NCI-H2227 (cell line): ENCODE results near the gene RABL2B.
"Not testable (repeated sequence)": the region's sequence is repeated elsewhere in the genome, so short reads cannot be mapped to it uniquely, and the experiment has no call there.

Source experiments
- DNase-seq: peaks from one replicate; lab custom pipeline; 2025; ENCODE audit not compliant: unreplicated experiment; lab: John Stamatoyannopoulos, UW

RABL2B gene

DNA sequence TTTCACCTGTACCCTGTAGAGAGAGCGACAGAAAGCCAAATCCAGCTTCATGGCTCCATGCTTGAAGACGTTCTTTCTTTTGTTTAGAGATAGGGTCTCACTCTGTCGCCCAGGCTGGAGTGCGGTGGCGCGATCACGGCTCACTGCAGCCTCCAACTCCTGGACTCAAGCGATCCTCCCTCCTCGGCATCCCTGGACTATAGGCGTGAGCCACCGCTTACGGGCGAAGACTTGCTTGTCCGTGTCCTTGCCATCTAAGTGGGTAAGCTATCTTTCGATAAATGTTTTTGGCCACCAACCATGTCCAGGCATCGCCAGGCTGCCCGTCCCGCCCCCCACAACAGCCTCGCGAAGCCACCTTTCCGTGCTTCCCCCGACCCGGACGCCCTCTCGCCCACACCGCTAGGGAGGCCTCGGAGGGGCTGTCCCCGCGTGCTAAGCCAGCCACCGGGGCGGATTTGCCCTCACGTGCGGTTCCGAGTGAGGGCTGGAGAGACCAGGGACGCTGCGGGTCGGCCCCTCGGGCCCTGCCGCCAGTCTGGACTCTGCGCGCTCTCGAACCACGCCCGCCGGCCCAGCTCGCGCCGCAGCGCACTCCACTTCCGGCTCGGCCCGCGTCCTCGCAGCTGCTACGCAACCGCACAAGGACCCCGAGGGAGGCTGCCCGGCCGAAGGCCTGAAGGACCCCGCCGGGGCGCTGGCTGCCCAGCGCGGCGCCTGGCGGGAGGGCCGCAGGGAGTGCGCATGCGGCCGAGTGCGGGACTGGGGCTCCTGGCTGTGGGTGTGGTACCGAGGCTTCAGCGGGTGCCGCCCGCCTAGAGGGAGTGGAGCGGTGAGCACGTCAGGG is at the start of gene RABL2B:
RABL2B (minus strand) TSS at position 604 of the 847 bp plus-strand sequence. CDS start 1,342 bp downstream, outside the sequence.
- DNase-seq = peak; percentile 90

DNA sequence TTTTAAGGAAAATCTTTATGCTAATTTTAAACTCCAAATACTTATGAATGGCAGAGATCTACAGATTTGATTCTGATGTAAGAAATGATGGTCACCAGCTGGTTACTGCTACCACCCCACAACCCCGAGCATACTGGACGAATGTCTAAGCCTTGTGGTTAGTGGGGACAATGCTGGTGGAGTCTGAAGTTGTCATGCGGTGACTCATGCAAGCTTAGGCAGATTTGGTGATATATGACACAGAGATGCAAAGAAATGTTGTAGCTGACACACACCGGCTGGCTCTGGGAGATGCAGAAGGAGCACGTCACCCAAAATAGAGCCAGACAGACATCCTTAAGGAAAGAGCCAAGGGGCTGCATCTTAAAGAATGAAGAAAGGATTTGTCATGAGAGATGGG is 3.5 kb upstream of the RABL2B start:
- DNase-seq = not testable (repeated sequence)

DNA sequence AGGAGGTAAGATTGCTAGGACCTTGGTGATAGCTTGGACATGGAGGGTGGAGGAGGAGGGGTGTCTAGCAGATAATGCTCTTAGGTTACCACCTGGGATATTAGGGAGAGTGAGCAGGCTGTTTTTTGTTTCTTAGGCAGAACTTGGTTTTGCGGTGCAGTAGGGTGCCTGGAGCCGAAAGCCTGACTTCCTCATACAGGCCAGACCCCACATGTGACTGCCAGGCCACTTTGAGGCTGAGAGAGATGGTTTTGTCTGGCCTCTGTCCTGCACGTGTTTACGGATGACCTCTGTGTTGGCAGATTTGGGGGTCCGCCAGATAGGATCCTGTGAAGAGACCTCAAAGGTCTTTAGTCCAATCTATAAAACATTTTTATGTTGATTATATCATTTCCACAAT is 1.9 kb upstream of the RABL2B start:
- not testable (repeated sequence) for DNase-seq

DNA sequence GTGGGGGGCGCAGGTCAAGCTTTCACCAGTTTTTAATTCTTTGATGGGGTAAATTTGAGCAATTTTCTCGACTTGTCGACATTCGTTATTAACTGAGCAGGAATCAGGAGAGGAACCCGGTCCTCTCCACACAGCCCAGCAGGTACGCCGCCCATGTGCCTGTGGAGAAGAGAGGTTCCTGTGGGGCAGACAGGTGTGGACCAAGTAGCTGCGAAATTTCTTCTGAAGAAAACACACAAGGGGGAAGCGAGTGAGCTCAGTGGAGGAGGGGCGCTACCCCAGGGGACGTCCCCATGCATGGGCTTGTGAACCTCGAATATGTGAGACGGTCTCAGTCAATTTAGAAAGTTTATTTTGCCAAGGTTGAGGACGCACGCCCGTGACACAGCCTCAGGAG is 442 bp upstream of the RABL2B start:
- DNase-seq = not testable (repeated sequence)

DNA sequence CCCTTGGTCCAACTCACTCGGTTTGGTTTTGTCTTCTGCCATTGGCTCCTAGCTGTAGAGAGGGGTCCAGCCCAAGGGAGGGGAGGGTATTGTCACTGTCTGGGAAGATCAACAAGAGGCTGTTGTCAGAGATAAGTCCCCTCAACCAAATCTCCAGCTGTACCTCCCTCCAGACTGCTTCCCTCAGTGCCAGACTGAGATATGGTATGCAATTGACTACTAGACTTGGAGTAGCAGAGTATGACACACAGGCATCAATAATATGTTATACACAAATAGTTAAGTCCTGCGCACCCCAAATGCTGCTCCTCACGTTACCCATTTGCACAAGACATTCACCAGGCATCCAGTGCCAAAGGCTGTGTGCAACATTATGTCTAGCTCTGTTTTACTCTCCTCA is 1.2 kb downstream of the RABL2B start:
- not testable (repeated sequence) for DNase-seq

DNA sequence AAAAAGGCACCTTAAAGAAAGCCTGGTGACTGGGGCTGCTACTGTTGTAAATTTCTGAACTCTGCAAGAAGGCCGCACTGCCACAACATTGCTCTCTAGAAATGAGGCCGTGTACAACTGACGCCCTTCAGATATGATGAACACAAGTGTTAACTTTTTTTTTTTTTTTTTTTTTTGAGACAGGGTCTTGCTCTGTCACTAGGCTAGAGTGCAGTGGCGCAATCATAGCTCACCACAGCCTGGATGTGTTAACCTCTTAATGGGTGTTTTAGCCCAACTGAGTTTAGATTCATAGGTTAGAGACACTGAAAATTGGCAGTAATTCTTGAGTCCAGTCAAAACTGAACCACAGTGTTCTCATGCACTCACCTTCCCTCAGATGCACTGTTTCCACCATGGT is 3.2 kb downstream of the RABL2B start:
- not testable (repeated sequence) for DNase-seq

DNA sequence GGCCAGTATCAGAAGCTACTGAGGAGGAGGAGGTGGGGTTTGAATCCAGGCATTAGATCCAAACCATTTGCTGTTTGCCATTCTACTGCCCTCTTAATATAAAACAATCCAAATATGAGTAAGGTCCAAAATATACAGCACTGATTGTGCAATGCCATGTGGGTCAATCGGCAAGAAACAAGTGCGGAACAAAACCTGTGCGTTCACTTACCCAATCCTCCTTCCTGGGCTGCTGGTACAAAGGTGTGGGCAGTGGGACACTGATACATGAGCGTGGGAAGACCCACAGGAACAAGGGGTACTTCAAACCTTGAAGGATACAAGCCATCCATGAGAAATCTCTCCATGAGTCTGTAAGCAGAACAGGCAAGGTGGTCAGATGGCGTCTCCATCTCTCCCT is 5.8 kb downstream of the RABL2B start:
- not testable (repeated sequence) for DNase-seq

DNA sequence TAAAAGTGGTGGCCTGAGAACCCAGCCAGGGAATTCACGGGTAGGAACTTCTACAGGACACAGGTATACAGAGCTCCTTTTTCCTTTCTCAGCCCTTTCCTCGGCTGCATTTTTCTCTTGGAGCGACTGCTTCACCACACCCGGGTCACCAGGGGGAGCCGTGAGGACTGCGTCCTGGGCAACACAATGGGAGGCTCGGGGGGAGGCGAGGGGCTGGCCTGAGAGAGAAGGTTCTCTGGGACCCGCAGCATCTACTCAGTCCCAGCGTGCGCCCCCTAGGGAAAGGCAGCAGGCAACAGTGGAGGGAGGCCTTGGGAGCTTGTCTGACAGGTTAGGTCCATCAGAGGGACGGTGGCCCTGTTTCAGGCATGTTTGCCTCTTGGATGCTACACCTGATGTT is 8.3 kb downstream of the RABL2B start:
- peak; percentile 59 for DNase-seq

DNA sequence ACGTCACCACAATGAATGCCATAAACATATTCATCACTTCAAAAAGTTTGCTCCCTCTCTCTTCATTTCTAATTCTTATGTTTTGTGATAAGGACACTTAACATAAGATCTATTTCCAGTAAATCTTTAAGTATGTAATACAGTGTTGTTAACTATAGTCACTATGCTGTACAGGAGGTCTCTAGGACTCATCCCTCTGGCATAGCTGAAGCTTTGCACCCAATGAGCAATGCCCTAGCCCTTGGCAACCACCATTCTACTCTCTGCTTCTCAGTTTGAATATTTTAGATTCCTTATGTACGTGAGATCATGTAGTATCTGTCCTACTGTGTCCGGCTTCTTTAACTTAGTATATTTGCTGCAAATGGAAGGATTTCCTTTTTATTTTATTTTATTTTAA is 19.1 kb downstream of the RABL2B start:
- DNase-seq = not testable (repeated sequence)

DNA sequence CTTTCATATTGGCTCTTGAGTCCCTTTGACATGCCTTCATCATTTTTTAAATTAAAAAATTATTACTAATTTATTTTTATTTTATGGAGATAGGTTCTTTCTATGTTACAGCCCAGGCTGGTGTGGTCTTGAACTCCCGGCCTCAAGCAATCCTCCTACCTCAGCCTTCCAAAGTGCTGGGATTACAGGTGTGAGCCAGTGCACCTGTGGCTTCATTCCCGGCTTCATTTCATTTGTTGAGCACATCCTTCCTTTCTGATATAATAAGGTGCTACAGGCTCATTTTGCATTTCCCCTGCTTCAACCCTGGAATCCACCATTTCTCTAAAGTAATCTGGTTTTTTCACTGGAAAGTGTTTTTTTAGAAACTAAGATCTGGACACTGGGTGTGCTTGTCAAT is 21.6 kb downstream of the RABL2B start:
- DNase-seq = not testable (repeated sequence)

DNA sequence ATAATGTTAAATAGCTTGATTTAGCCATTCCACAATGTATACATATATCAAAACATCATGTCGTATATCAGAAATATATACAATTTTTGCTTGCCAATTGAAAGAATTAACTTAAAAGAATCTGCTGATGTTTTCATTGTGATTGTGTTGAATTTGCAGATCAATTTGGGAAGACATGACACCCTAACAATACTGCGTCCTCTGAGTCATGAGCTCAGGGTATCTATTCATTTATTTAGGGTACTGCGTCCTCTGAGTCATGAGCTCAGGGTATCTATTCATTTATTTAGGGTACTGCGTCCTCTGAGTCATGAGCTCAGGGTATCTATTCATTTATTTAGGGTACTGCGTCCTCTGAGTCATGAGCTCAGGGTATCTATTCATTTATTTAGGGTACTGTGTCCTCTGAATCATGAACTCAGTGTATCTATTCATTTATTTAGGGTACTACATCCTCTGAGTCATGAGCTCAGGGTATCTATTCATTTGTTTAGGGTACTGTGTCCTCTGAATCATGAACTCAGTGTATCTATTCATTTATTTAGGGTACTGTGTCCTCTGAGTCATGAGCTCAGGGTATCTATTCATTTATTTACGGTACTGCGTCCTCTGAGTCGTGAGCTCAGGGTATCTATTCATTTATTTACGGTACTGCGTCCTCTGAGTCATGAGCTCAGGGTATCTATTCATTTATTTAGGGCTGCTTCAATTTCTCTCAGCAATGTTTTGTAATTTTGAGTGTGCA is 23.7 kb downstream of the RABL2B start:
- DNase-seq = not testable (repeated sequence)

DNA sequence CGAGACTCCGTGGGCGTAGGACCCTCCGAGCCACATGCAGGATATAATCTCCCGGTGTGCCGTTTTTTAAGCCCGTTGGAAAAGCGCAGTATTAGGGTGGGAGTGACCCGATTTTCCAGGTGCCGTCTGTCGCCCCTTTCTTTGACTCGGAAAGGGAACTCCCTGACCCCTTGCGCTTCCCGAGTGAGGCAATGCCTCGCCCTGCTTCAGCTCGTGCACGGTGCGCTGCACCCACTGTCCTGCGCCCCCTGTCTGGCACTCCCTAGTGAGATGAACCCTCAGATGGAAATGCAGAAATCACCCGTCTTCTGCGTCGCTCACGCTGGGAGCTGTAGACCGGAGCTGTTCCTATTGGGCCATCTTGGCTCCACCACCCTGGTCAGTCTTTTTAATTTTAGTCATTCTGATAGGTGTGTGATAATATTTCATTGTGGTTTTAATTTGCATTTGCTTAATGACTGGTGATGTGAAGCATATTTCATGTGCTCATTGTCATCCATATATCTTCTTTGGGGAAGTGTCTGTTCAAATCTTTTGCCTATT is 26.4 kb downstream of the RABL2B start:
- peak; percentile 6 for DNase-seq

DNA sequence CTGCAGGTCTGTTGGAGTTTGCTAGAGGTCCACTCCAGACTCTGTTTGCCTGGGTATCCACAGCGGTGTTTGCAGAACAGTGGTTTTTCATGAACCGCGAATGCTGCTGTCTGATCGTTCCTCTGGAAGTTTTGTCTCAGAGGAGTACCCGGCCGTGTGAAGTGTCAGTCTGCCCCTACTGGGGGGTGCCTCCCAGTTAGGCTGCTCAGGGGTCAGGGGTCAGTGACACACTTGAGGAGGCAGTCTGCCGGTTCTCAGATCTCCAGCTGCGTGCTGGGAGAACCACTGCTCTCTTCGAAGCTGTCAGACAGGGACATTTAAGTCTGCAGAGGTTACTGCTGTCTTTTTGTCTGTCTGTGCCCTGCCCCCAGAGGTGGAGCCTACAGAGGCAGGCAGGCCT is 27.0 kb downstream of the RABL2B start:
- DNase-seq = not testable (repeated sequence)

DNA sequence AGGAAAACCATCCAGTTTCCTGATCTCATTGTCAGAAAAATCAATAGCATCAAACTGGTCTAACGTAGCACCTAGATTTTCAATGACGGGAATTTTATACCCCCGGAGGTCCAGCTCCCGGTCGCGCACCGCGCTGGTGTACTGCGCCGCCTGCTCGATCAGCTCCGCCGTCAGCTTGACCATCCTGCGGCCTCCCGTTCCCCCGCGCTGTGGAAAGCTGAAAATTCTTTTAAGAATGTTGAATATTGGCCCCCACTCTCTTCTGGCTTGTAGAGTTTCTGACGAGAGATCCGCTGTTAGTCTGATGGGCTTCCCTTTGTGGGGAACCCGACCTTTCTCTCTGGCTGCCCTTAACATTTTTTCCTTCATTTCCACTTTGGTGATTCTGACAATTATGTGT is 28.2 kb downstream of the RABL2B start:
- not testable (repeated sequence) for DNase-seq

DNA sequence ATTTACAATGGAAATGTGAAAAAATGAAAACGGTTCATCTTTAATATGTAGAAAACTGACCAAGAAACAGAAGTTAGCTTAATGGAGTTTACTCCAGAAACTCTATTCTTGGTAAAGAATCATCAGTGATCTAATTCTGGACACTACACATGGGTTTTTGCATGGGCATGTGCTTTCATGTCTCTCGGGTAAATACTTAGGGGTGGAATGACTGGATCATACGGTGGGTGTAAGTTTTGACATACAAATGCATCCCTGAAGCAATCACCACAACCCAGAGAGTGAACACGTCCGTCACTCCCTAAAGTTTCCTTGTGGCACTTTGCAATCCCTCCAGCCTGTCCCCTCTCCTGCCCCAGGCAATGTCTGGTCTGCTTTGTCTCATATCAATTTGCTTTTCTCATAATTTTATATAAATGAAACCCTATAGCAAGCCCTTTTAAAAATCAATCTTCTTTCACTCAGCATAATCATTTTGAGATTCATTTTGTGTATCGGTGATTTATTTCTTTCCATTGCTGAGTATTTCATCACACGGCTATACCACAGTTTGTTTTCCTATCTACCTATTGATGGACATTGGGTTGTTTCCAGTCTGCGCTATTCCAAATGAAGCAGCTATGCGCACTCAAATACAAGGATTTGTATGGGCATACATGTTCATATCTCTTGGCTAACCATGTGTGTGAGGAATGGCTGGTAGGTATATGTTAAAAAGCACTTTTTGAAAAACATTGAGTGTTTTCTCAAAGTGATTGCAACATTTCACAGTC is 33.9 kb downstream of the RABL2B start:
- DNase-seq = not testable (repeated sequence)

DNA sequence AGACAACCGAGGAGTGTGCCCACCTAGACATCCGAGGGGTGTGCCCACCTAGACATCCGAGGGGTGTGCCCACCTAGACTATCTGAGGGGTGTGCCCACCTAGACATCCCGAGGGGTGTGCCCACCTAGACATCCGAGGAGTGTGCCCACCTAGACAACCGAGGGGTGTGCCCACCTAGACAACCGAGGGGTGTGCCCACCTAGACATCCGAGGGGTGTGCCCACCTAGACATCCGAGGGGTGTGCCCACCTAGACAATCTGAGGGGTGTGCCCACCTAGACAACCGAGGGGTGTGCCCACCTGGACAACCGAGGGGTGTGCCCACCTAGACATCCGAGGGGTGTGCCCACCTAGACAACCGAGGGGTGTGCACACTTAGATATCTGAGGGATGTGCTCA is 34.8 kb downstream of the RABL2B start:
- DNase-seq = not testable (repeated sequence)

DNA sequence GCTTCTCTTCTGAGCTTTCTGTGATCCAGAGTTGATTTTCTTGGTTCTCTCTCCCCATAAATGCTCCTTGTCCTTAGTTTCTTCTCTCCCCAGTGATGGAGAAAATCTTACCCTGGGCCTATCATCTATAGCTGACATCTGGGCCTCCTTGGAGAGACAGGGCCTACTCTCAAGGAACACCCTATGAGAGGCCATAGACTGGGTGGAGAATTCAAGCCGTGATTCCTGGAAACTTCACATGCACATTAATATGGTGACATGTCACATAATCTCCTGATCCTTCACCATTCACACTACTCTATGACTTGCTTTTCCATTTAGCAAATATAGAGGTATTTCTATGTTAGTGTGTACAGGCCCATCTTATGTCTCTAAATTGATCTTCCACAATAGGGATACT is 35.9 kb downstream of the RABL2B start:
- DNase-seq = not testable (repeated sequence)

DNA sequence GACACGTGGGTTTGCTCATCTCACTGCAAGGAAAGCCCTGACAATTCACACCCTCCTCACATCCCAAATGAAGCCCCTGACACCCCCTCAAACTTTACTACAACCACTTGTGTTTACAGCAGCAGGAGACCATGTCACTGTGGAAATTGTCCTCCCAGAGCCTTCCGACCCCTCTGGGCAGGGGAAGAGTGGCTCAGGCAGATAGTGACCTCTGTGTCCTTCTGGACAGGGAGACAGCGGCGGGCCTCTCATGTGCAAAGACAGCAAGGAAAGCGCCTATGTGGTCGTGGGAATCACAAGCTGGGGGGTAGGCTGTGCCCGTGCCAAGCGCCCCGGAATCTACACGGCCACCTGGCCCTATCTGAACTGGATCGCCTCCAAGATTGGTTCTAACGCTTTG is 39.0 kb downstream of the RABL2B start:
- DNase-seq = not testable (repeated sequence)

DNA sequence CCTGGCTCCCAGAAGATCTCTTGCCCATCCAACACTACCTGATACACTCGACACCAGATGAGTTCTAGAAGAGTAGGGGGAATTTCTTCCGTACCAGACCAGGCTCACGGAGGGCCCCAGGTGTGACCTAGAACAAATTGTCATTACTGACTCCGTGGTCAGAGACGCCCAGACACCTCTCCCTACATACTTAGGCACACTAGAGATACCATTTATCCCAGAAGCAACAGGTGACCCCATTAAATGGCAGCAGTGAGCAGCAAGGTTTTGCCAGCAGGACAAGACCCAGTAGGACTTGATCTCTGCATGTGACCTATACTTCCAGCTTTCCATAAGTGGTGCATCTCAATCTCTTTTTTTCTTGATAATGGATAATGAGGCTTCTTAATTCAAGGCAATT is 42.7 kb downstream of the RABL2B start:
- not testable (repeated sequence) for DNase-seq

DNA sequence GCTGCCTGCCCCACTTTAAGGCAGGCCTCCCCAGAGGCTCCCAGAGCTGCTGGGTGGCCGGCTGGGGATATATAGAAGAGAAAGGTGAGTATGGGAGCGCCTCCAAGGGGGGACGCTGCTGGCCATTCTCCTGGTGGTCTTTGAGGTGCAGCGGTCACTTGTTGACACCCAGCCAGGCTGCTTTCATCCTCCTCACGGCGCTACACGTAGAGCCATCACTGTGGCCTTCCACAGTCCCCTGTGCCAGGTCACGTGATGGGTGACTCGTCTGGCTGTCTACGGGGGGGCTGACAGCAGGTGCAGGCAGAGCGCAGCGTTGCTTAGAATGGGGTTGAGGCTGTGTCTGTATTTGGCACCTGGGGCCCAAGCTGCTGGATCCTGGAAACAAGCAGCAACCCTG is 43.5 kb downstream of the RABL2B start:
- DNase-seq = no peak

DNA sequence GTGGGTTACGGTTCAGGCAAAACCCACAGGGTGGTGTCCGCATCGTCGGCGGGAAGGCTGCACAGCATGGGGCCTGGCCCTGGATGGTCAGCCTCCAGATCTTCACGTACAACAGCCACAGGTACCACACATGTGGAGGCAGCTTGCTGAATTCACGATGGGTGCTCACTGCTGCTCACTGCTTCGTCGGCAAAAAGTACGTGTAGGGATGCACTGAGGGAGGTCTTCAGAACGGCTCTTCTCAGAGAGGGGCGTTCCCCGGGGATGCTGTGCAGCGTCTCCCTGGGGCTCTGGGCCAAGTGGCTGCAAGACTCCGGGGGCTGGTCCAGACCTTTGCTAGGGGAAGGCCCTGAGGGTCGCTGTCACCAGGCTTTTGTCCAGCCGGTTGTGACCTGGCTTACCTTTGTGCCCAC is 44.2 kb downstream of the RABL2B start:
- DNase-seq = no peak
